Naive thymus-derived CD4-positive, alpha-beta T cell (primary cell): Measurements from ENCODE around the gene PFKFB1. TPM values are rescaled to one million over a fixed set of nuclear protein-coding genes. Genes with fewer than 3 reads are reported as not detected.

Experiments
- ATAC-seq: fragments of 150-1000 bp; cut with Tn5 transposase; 2 replicates; pipeline ENCODE4 v1.10.0; 2021; ENCODE audit warnings: mild to moderate bottlenecking, moderate library complexity
- CTCF ChIA-PET: fragments of 350-600 bp; sonication (Branson Sonifier 250); formaldehyde crosslinking; loops from one replicate; lab custom pipeline; 2021; ENCODE audit warnings: antibody characterized with exemption; lab: Charles Lee
- POLR2A ChIA-PET: fragments of 350-600 bp; sonication (Branson Sonifier 250); formaldehyde crosslinking; loops from one replicate; lab custom pipeline; 2021; ENCODE audit warnings: antibody characterized with exemption, inconsistent platforms; lab: Charles Lee
- DNase-seq, 9 donors: peaks; one replicate each; pipeline versions ENCODE4 v3.0.0 to v3.0.0-alpha.2; 2020 to 2022; ENCODE audit warnings: mixed read lengths in 1 of 9
- H3K27ac ChIP-seq: one replicate; pipeline ENCODE4 v1.7.0; 2013; ENCODE audit warnings: mild to moderate bottlenecking, low read depth, low read length, moderate library complexity
- H3K27me3 ChIP-seq, 2 donors: one replicate each; pipeline ENCODE4 v1.7.0; 2013; ENCODE audit warnings: low read length in 2 of 2, mild to moderate bottlenecking in 2 of 2, moderate library complexity in 2 of 2; ENCODE audit not compliant: control insufficient read depth in 2 of 2, insufficient read depth in 2 of 2
- H3K36me3 ChIP-seq, 3 experiments: 1 replicate in 2 of 3; 2 replicates in 1 of 3; pipeline ENCODE4 v1.7.0; 2013; ENCODE audit warnings: low read length in 3 of 3, mild to moderate bottlenecking in 3 of 3, moderate library complexity in 1 of 3; ENCODE audit not compliant: insufficient read depth in 3 of 3, control insufficient read depth in 2 of 3
- H3K4me1 ChIP-seq, 2 donors: one replicate each; pipeline ENCODE4 v1.7.0; 2013; ENCODE audit warnings: low read length in 2 of 2, mild to moderate bottlenecking in 2 of 2, moderate library complexity in 1 of 2; ENCODE audit not compliant: control insufficient read depth in 2 of 2, insufficient read depth in 2 of 2
- H3K4me3 ChIP-seq: 2 replicates; pipeline ENCODE4 v1.7.0; 2013; ENCODE audit warnings: mild to moderate bottlenecking, low read length
- H3K9me3 ChIP-seq, 3 experiments: 1 replicate in 2 of 3; 2 replicates in 1 of 3; pipeline ENCODE4 v1.7.0; 2013; ENCODE audit warnings: low read length in 3 of 3; ENCODE audit not compliant: control insufficient read depth in 2 of 3
- H3K27ac Mint-ChIP-seq, 9 donors: one replicate each; pipeline ENCODE4 v1.8.0; 2020 to 2022; ENCODE audit warnings: mixed read lengths in 9 of 9, mild to moderate bottlenecking in 8 of 9, moderate library complexity in 5 of 9, inconsistent platforms in 2 of 9
- H3K27me3 Mint-ChIP-seq, 5 donors: one replicate each; pipeline ENCODE4 v1.8.0; 2021 to 2022; ENCODE audit warnings: mixed read lengths in 5 of 5, mild to moderate bottlenecking in 1 of 5
- H3K36me3 Mint-ChIP-seq, 5 donors: one replicate each; pipeline ENCODE4 v1.8.0; 2020 to 2022; ENCODE audit warnings: mixed read lengths in 5 of 5, mild to moderate bottlenecking in 3 of 5, inconsistent platforms in 1 of 5
- H3K4me1 Mint-ChIP-seq, 7 donors: one replicate each; pipeline ENCODE4 v1.8.0; 2020 to 2022; ENCODE audit warnings: mixed read lengths in 7 of 7, mild to moderate bottlenecking in 3 of 7, inconsistent platforms in 1 of 7
- H3K4me3 Mint-ChIP-seq, 10 donors: one replicate each; pipeline ENCODE4 v1.8.0; 2020 to 2022; ENCODE audit warnings: mild to moderate bottlenecking in 10 of 10, mixed read lengths in 10 of 10, moderate library complexity in 6 of 10, inconsistent platforms in 2 of 10
- H3K9me3 Mint-ChIP-seq, 11 donors: one replicate each; pipeline ENCODE4 v1.8.0; 2020 to 2022; ENCODE audit warnings: mixed read lengths in 11 of 11, mild to moderate bottlenecking in 4 of 11, inconsistent platforms in 1 of 11, moderate library complexity in 1 of 11
- intact Hi-C, 2 donors: fragments of 100-400 bp; cut with micrococcal nuclease; formaldehyde crosslinking; loops; one replicate each; pipeline ENCODE4 v1.15.1; 2023
- polyA plus RNA-seq, 2 donors: library from polyadenylated mRNA; unstranded; fragments of 300-500 nt; fragmentation: Illumina TruSeq; gene quantifications; one replicate each; pipeline ENCODE4 v1.2.3, GENCODE V29; 2021
- total RNA-seq, 6 experiments: library from RNA in 5 of 6; stranded (reverse) in 5 of 6; gene quantifications; 1 replicate in 5 of 6; 2 replicates in 1 of 6; pipeline ENCODE4 v1.2.3 and lab custom pipeline; 2021 to 2026

PFKFB1 gene
- total RNA-seq (under 1 TPM; 0.27 to 1.00 (median 0.65) TPM), polyA plus RNA-seq (under 1 TPM in 1 of 2 donors, not detected in 1; 0.26 TPM), total RNA-seq (lab: John Stamatoyannopoulos, UW) (2.0 reads per million, percentile 9 among the genes with 10 or more reads in this experiment)

GRCh38 chrX:54994099-54994498, at the start of gene PFKFB1:
PFKFB1 (minus strand) TSS chrX:54994188; CDS start chrX:54994007, 181 bp downstream.
- no peak for ATAC-seq

GRCh38 chrX:55041514-55041913, 47.5 kb upstream of the PFKFB1 start:
- H3K9me3 Mint-ChIP-seq: peaks cover 0 to 4% (median 0%) of the 10 kb centered on the region in 11 donors
- H3K36me3 Mint-ChIP-seq: peaks cover 0 to 4% (median 0%) of the 10 kb centered on the region in 5 donors
- no peak for ATAC-seq
- H3K27ac Mint-ChIP-seq: no peak overlapping the region
- H3K27me3 Mint-ChIP-seq: no peaks in the 10 kb centered on the region
- ChIA-PET CTCF (no interaction called here), POLR2A (no interaction called here)
- no peaks in the 10 kb centered on the region for H3K27me3 ChIP-seq
- H3K36me3 ChIP-seq: no peaks in the 10 kb centered on the region
- no peak for DNase-seq
- intact Hi-C loops: no loop called here
- H3K4me3 Mint-ChIP-seq: no peak overlapping the region
- no peaks in the 10 kb centered on the region for H3K4me1 ChIP-seq
- peaks cover 0 to 3% (median 0%) of the 10 kb centered on the region in 7 donors for H3K4me1 Mint-ChIP-seq
- H3K27ac ChIP-seq: no peak overlapping the region
- H3K4me3 ChIP-seq: no peak overlapping the region
- no peaks in the 10 kb centered on the region for H3K9me3 ChIP-seq

More at GRCh38 chrX:54994099-54994498, at the start of gene PFKFB1:
- H3K36me3 ChIP-seq: no peaks in the 10 kb centered on the region
- H3K27ac ChIP-seq: no peak within 1 kb of the TSS
- intact Hi-C loops: no loop called here
- POLR2A ChIA-PET: no interaction called here
- Mint-ChIP-seq H3K4me1 (peaks cover 0 to 1% (median 0%) of the 10 kb centered on the region in 7 donors), H3K27ac (no peak within 1 kb of the TSS), H3K36me3 (no peaks in the 10 kb centered on the region), H3K9me3 (peaks cover 0 to 2% (median 0%) of the 10 kb centered on the region in 11 donors), H3K4me3 (no peak within 1 kb of the TSS), H3K27me3 (no peaks in the 10 kb centered on the region)
- CTCF ChIA-PET: no interaction called here
- peaks cover 0 to under 1% of the 10 kb centered on the region in 2 donors for H3K4me1 ChIP-seq
- no peaks in the 10 kb centered on the region for H3K27me3 ChIP-seq
- H3K9me3 ChIP-seq: no peaks in the 10 kb centered on the region
- no peak within 1 kb of the TSS for H3K4me3 ChIP-seq
- DNase-seq: no peak

- ATAC-seq: no peak
- H3K36me3 Mint-ChIP-seq: peaks cover 0 to 4% (median 0%) of the 10 kb centered on the region in 5 donors
Observed at GRCh38 chrX:55039471-55039870, 45.5 kb upstream of the PFKFB1 start.

GRCh38 chrX:55033429-55033828, 39.4 kb upstream of the PFKFB1 start:
- no peak overlapping the region for H3K27ac ChIP-seq
- ATAC-seq (no peak), DNase-seq (no peak)
- Mint-ChIP-seq H3K9me3 (no peaks in the 10 kb centered on the region), H3K27ac (peak overlapping the region in 1 of 9 donors; percentile 42), H3K4me1 (no peaks in the 10 kb centered on the region), H3K4me3 (no peak overlapping the region), H3K27me3 (no peaks in the 10 kb centered on the region), H3K36me3 (no peaks in the 10 kb centered on the region)
- H3K9me3 ChIP-seq: no peaks in the 10 kb centered on the region
- intact Hi-C loops: no loop called here
- H3K4me3 ChIP-seq: no peak overlapping the region
- H3K27me3 ChIP-seq: no peaks in the 10 kb centered on the region
- POLR2A ChIA-PET: interaction anchor here (0.6 kb wide), 1 partner anchor 497 kb away, joined by 3 read pairs; no protein-coding TSS in a partner anchor
- H3K36me3 ChIP-seq: no peaks in the 10 kb centered on the region
- H3K4me1 ChIP-seq: no peaks in the 10 kb centered on the region
- CTCF ChIA-PET: no interaction called here

More at GRCh38 chrX:55039471-55039870, 45.5 kb upstream of the PFKFB1 start:
- intact Hi-C loops: no loop called here
- Histone ChIP-seq H3K27me3 (no peaks in the 10 kb centered on the region), H3K4me1 (no peaks in the 10 kb centered on the region), H3K27ac (no peak overlapping the region), H3K4me3 (no peak overlapping the region), H3K9me3 (no peaks in the 10 kb centered on the region), H3K36me3 (no peaks in the 10 kb centered on the region)
- H3K27me3 Mint-ChIP-seq: no peaks in the 10 kb centered on the region
- no peaks in the 10 kb centered on the region for H3K9me3 Mint-ChIP-seq
- no peak for DNase-seq
- no peak overlapping the region for H3K27ac Mint-ChIP-seq
- POLR2A ChIA-PET: interaction anchor here (0.7 kb wide), 1 partner anchor 25 kb away, joined by 3 read pairs; no protein-coding TSS in a partner anchor
- H3K4me1 Mint-ChIP-seq: no peaks in the 10 kb centered on the region
- CTCF ChIA-PET: no interaction called here
- no peak overlapping the region for H3K4me3 Mint-ChIP-seq

- intact Hi-C loops: no loop called here
- Mint-ChIP-seq H3K9me3 (no peaks in the 10 kb centered on the region), H3K36me3 (no peaks in the 10 kb centered on the region), H3K4me3 (no peak within 1 kb of the TSS), H3K4me1 (peaks cover 0 to 13% (median 7%) of the 10 kb centered on the region in 7 donors), H3K27ac (no peak within 1 kb of the TSS), H3K27me3 (no peaks in the 10 kb centered on the region)
- Histone ChIP-seq H3K36me3 (no peaks in the 10 kb centered on the region), H3K27ac (no peak within 1 kb of the TSS), H3K9me3 (no peaks in the 10 kb centered on the region), H3K4me1 (no peaks in the 10 kb centered on the region), H3K4me3 (no peak within 1 kb of the TSS), H3K27me3 (no peaks in the 10 kb centered on the region)
- no peak for DNase-seq
- ChIA-PET POLR2A (no interaction called here), CTCF (no interaction called here)
- no peak for ATAC-seq
Observed at GRCh38 chrX:55030271-55031205, 36.5 kb upstream of the PFKFB1 start, which contains the start of gene ALAS2. ALAS2 (minus strand) TSS chrX:55030977; CDS start chrX:55026000, 4,977 bp downstream.

- H3K4me3 ChIP-seq: no peak overlapping the region
- CTCF ChIA-PET: no interaction called here
- ATAC-seq: no peak
- H3K4me1 ChIP-seq: no peaks in the 10 kb centered on the region
- no peaks in the 10 kb centered on the region for H3K27me3 ChIP-seq
- peaks cover 0 to 3% (median 0%) of the 10 kb centered on the region in 5 donors for H3K36me3 Mint-ChIP-seq
- H3K9me3 ChIP-seq: no peaks in the 10 kb centered on the region
- peaks cover 0 to 13% (median 7%) of the 10 kb centered on the region in 7 donors for H3K4me1 Mint-ChIP-seq
- intact Hi-C loops: no loop called here
- H3K9me3 Mint-ChIP-seq: no peaks in the 10 kb centered on the region
- POLR2A ChIA-PET: no interaction called here
- H3K27me3 Mint-ChIP-seq: no peaks in the 10 kb centered on the region
- H3K4me3 Mint-ChIP-seq: no peak overlapping the region
- no peak for DNase-seq
- no peaks in the 10 kb centered on the region for H3K36me3 ChIP-seq
- no peak overlapping the region for H3K27ac ChIP-seq
- no peak overlapping the region for H3K27ac Mint-ChIP-seq
Observed at GRCh38 chrX:55029291-55029690, 35.3 kb upstream of the PFKFB1 start.
